CD4-positive, alpha-beta T cell treated with Interleukin-15 for 1 hour (primary cell): Measurements from ENCODE around the gene ALDH1L1.
A peak's percentile ranks its signal among the peaks of the same experiment; 100 is the strongest.

Experiments
- DNase-seq: peaks from one replicate; pipeline ENCODE4 v3.0.0-alpha.2; 2020

Gene ALDH1L1

DNA sequence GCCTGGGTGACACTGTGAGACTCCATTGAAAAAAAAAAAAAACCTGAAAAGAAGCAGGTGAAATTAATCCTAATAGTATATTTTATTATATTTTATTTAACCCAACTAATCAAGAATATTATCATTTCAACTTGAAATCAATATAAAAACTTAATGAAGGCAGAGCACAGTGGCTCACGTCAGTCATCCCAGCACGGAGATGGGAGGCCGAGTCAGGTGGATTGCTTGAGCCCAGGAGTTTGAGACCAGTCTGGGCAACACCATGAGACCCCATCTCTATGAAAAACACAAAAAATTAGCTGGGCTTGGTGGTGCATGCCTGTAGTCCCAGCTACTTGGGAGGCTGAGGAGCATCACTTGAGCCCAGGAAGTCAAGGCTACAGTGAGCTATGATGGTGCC is 63.2 kb downstream of the ALDH1L1 start:
- DNase-seq = peak; percentile 8

DNA sequence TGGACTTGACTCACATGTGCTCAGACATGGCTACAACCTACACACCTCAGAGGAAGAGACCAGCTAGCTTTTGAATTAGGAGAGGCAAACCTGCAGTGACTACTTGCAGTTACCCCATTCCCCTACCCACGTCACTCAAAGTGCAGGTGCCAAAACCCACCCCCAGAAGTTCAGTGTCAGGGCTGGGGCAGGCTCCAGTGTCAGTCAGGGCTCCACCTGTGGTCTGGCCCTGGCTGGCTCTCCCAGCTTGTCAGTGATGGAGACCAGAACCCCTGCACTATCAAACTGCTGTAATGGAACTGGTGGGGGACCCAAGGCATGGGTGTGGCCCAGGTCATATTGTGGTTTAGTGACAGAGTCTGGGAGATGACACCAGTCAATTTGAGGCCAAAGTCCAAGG is 63.9 kb downstream of the ALDH1L1 start:
- DNase-seq = peak; percentile 10

GRCh38 chr3:126114443-126115386 is 65.7 kb downstream of the ALDH1L1 start:
- no peak for DNase-seq

- DNase-seq = no peak
These were observed 66.5 kb downstream of the ALDH1L1 start for GRCh38 chr3:126113733-126114442.

DNA sequence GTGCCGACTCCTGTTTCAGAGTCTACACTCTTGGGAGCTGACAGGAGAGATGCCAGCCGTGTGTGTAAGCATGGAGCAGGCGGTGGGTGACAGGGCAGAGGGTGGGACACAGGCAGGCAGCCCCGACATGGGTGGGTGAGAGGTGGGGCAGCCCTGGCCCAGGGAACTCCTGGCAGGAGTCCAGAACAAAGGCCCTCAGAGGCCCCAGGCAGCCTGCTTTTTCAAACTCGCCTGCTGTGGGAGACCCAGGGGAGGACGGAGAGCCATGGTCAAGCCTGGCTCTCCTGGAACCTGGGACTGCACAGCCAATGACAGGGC is 67.2 kb downstream of the ALDH1L1 start:
- DNase-seq = no peak

GRCh38 chr3:126112531-126113237 is 67.7 kb downstream of the ALDH1L1 start:
- no peak for DNase-seq

DNA sequence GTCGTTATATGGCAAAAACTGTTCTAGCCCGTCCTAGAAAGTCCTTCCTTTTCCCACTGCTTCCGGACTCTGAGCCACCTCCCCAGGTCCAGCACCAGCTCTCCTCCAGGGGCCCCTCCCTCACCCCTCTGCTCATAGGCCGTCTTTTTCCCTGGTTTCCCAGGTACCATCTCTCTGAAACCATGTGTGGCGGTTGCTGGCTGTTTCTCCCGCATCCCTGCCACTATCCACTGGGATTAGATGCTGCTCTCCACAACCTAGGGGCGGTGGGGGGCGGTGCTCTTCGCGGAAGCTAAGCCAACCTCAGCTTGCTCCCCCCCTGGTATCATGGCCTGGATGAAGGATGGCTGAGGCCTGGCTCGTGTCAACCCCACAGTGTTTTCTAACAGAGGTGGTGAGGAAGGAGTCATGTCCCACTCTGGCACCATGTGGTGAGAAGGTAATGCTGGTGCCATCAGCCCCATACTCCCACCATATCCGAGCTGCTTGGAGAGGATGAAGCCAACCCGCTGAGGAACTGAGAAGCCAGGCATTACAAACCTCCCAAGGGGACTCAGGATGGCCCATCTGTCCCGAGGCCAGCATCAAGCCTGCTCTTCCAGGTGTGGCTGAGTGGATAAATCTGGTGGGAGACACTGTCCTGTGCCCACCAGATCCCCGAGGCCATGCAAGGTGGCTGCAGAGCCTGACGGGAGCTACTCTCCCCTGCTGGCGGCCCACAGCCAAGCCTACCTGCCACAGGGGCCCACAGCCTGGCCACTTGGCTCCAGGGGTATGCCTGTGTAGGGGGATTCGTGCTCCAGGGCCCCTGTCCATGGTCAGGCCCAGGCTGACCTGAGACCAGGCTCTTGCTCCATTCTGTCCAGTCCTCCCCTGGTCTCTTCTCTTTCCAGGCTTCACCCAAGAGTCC is 68.6 kb downstream of the ALDH1L1 start:
- DNase-seq = no peak

GRCh38 chr3:126111126-126111551 is 69.2 kb downstream of the ALDH1L1 start:
- DNase-seq = no peak

DNA sequence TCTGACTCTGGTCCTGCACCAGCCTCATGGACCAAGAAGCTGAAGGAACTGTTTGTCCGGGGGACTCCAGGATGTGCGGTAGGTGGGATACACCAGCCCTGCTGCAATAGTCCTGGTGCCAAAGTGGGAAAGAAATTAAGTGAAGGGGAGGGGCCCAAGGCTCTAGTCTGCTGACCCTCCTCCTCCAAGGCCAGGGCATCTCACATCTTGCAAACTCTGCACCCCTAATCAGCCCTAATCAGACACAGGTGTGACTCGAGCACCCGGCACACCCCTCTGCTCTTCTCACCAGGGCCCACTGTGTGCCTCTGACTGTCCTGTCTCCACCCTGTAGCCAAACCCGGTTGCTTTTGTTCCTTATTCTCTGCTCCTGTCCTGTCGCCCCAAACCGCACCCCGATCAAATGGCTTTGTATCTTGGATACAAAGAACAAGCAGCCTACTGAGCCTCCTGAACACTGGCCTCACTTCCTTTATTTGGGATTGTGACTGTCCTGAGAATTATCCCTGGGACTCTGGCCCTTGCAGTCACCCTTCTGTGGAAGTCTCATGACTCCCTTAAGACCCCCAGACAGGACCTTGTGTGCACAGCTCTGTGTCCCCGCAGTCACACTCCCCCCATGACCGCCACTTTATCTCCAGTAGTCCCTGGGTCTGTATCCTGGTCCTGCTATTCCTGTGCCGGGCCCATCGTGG is 69.8 kb downstream of the ALDH1L1 start:
- no peak for DNase-seq

DNA sequence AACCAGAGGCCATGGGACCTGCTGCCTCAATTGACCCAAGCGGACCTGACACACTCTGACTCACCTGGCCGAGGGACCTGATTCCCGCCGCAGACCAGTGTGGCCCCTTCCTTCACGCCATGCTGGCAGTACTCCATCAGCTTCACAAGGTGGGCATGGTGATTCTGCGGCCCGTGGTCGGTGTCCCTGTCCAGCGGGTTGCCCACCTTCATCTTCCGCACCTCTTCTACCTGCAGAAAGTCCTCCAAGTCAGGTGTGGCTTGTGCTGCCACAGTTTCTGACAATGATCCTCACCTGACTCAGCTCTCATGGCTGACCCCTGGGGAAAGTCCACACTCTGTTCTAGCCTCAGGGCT is 70.5 kb downstream of the ALDH1L1 start:
- no peak for DNase-seq

GRCh38 chr3:126109146-126109879 is 71.1 kb downstream of the ALDH1L1 start:
- no peak for DNase-seq

GRCh38 chr3:126108676-126109050 is 71.7 kb downstream of the ALDH1L1 start:
- no peak for DNase-seq

- DNase-seq = no peak
These were observed 72.3 kb downstream of the ALDH1L1 start for GRCh38 chr3:126107957-126108675.

- DNase-seq = no peak
These were observed 73.0 kb downstream of the ALDH1L1 start for GRCh38 chr3:126107203-126107939.

- no peak for DNase-seq
These were observed 73.8 kb downstream of the ALDH1L1 start for GRCh38 chr3:126106336-126107202.

DNA sequence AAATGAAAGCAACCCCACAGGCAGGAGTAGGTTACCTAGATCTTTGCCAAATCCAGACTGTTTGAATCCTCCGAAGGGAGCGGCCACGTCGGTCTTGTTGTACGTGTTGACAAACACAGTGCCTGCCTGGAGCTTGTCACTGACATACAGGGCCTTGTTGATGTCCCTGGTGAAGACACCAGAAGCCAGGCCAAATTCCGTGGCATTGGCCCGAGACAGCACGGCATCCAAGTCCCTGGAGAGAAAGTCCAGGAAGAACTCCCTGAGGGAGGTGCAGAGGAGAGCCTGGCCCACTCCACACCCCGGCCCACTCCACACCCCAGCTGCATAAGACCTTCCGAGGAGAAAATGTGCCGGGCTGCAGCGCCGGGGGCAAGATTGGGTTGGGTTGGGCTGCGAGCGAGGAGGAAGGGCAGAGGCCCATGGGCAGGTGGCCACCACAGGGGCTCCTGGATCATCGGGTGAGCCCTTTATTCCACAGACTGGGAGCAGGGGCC is 74.6 kb downstream of the ALDH1L1 start:
- no peak for DNase-seq

GRCh38 chr3:126104742-126105605 is 75.4 kb downstream of the ALDH1L1 start:
- no peak for DNase-seq
